Stimulated activated CD4-positive, alpha-beta T cell treated with anti-CD3 and anti-CD28 coated beads, Interleukin-15, amount 100 ng/mL, for 48 hours (primary cell): Measurements from ENCODE around the gene CT47A7.
"Not testable (repeated sequence)": the region's sequence is repeated elsewhere in the genome, so short reads cannot be mapped to it uniquely, and the experiment has no call there.

Experiments
- DNase-seq, 2 donors: peaks; one replicate each; pipeline ENCODE4 v3.0.0-alpha.2; 2020; ENCODE audit warnings: low read depth in 2 of 2

Gene CT47A7

GRCh38 chrX:120956500-120956899 is at the start of gene CT47A7:
Gene CT47A7, minus strand, starts transcription at chrX:120956600. Its CDS starts 255 bp downstream, at chrX:120956345.
- not testable (repeated sequence) for DNase-seq

- no peak for DNase-seq
These were observed 44.2 kb upstream of the CT47A7 start for GRCh38 chrX:121000589-121000988.

GRCh38 chrX:120999413-120999812 is 43.0 kb upstream of the CT47A7 start:
- DNase-seq = no peak

GRCh38 chrX:120985660-120986059 is 29.3 kb upstream of the CT47A7 start, which contains the start of gene CT47A1:
Gene CT47A1, minus strand, starts transcription at chrX:120985760. Its CDS starts 231 bp downstream, at chrX:120985529.
- not testable (repeated sequence) for DNase-seq
